Activated CD4-positive, alpha-beta T cell treated with anti-CD3 and anti-CD28 coated beads for 48 hours (primary cell): ENCODE results near the gene AKAP6.

Experiments
- DNase-seq: peaks from one replicate; pipeline ENCODE4 v3.0.0-alpha.2; 2020

AKAP6 gene

GRCh38 chr14:32720927-32721326 lies 391.8 kb downstream of the AKAP6 start:
- no peak for DNase-seq

- DNase-seq: no peak
Measured at GRCh38 chr14:32722631-32723183, 393.6 kb downstream of the AKAP6 start.

GRCh38 chr14:32724867-32725471 lies 395.9 kb downstream of the AKAP6 start:
- DNase-seq: no peak

- no peak for DNase-seq
Measured at GRCh38 chr14:32726516-32726915, 397.4 kb downstream of the AKAP6 start.

- no peak for DNase-seq
Measured at GRCh38 chr14:32727832-32728231, 398.7 kb downstream of the AKAP6 start.

GRCh38 chr14:32728526-32728925 lies 399.4 kb downstream of the AKAP6 start:
- no peak for DNase-seq

- no peak for DNase-seq
Measured at GRCh38 chr14:32728976-32729375, 399.9 kb downstream of the AKAP6 start.

GRCh38 chr14:32731249-32731648 lies 402.2 kb downstream of the AKAP6 start:
- no peak for DNase-seq

GRCh38 chr14:32733015-32733414 lies 403.9 kb downstream of the AKAP6 start:
- no peak for DNase-seq

GRCh38 chr14:32734261-32734660 lies 405.2 kb downstream of the AKAP6 start:
- no peak for DNase-seq

- DNase-seq: no peak
Measured at GRCh38 chr14:32737621-32738020, 408.5 kb downstream of the AKAP6 start.

- no peak for DNase-seq
Measured at GRCh38 chr14:32738206-32738871, 409.2 kb downstream of the AKAP6 start.

- DNase-seq: no peak
Measured at GRCh38 chr14:32744811-32745445, 415.8 kb downstream of the AKAP6 start.

- DNase-seq: no peak
Measured at GRCh38 chr14:32754209-32754608, 425.1 kb downstream of the AKAP6 start.

GRCh38 chr14:32756173-32756572 lies 427.1 kb downstream of the AKAP6 start:
- no peak for DNase-seq

- DNase-seq: no peak
Measured at GRCh38 chr14:32756775-32757174, 427.7 kb downstream of the AKAP6 start.

GRCh38 chr14:32757568-32757967 lies 428.5 kb downstream of the AKAP6 start:
- no peak for DNase-seq

- DNase-seq: no peak
Measured at GRCh38 chr14:32761381-32761968, 432.4 kb downstream of the AKAP6 start.

- no peak for DNase-seq
Measured at GRCh38 chr14:32762886-32763285, 433.8 kb downstream of the AKAP6 start.

GRCh38 chr14:32763673-32764072 lies 434.6 kb downstream of the AKAP6 start:
- no peak for DNase-seq

GRCh38 chr14:32764131-32764530 lies 435.0 kb downstream of the AKAP6 start:
- DNase-seq: no peak

GRCh38 chr14:32770422-32770821 lies 441.3 kb downstream of the AKAP6 start:
- DNase-seq: no peak

- no peak for DNase-seq
Measured at GRCh38 chr14:32774214-32774613, 445.1 kb downstream of the AKAP6 start.

GRCh38 chr14:32779840-32780239 lies 450.7 kb downstream of the AKAP6 start:
- DNase-seq: no peak
